Dendritic cell treated with granulocyte-macrophage colony-stimulating factor and Interleukin-4, amounts not matched to agents 40 ng/mL and 50 ng/mL, for 4 days (primary cell): ENCODE data around the gene CHGA.

Experiments
- H3K27ac Mint-ChIP-seq: one replicate; pipeline ENCODE4 v1.8.0; 2022; ENCODE audit warnings: mild to moderate bottlenecking, mixed read lengths
- H3K27me3 Mint-ChIP-seq: one replicate; pipeline ENCODE4 v1.8.0; 2022; ENCODE audit warnings: mild to moderate bottlenecking, mixed read lengths
- H3K36me3 Mint-ChIP-seq: one replicate; pipeline ENCODE4 v1.8.0; 2022; ENCODE audit warnings: low read depth, mixed read lengths
- H3K4me1 Mint-ChIP-seq: one replicate; pipeline ENCODE4 v1.8.0; 2022; ENCODE audit warnings: low read depth, mixed read lengths
- H3K4me3 Mint-ChIP-seq: one replicate; pipeline ENCODE4 v1.8.0; 2022; ENCODE audit warnings: mild to moderate bottlenecking, moderate library complexity, mixed read lengths
- H3K9me3 Mint-ChIP-seq: one replicate; pipeline ENCODE4 v1.8.0; 2022; ENCODE audit warnings: mixed read lengths
- intact Hi-C: fragments of 100-400 bp; cut with micrococcal nuclease; formaldehyde crosslinking; loops from one replicate; pipeline ENCODE4 v1.15.0; 2022

The CHGA gene

DNA sequence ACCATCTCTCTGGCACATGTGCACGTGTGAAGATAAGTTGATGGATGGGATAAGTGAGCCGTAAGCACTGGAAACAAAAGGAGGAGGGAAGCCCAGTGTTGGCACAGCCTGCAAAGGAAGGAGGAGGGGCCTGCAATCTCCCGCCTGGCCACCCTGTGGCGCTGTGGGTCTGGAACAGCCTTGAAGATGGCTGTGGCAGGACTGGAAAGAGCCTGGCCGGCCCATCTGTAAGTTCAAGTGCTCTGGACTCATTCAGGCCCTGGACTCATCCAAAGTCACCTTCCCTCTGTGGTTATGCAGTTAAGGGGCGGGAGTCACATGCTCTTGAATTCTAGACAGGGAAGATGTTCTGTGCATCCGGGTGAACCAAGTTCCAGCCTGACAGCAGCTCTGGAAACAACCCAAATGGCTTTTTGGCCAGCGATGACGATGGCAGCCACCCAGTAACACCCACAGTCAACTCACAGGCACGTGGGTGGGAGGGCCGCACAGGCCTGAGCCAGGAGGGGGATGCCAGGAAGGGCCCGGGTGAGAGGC lies 50.4 kb downstream of the CHGA start:
- H3K36me3 Mint-ChIP-seq = peaks cover 88% of the 10 kb centered on the region

DNA sequence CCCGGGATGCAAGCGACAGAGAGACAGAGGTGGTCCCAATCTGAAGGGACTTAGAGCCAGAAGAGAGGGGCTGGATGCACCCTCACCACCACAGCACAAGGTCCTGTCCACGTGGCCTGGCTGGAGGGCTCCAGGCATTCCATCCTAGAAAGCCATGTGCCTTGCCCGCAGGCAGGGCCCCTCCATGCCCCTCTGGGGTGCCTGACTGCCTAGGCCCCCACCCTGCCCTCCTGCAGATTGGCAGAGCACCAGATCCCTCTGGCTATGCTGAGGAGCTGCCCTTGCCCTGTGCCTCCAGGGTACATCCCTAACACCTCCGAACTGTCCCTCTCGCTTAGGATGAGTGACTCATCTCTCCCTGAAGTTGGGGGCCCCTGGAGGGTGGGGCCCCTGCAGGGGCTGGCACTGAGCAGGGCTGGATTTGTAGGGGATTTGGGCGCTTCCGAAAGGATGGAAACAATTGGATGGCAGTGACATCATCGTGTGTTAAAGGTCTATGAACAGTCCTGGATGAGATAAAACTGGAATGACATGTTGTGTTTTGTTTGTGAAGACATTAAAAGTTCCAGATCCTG lies 50.9 kb downstream of the CHGA start:
- Mint-ChIP-seq H3K4me1 (peaks cover 89% of the 10 kb centered on the region), H3K27me3 (no peaks in the 10 kb centered on the region), H3K9me3 (peaks cover 34% of the 10 kb centered on the region), H3K27ac (peak overlapping the region; percentile 68), H3K36me3 (peaks cover 90% of the 10 kb centered on the region), H3K4me3 (no peak overlapping the region)
- intact Hi-C loops = loop anchor here (10.0 kb wide), 1 partner anchor 61 kb away; no protein-coding TSS in a partner anchor

More for the DNA sequence above, 50.4 kb downstream of the CHGA start:
- intact Hi-C loops = loop anchor here (10.0 kb wide), 1 partner anchor 61 kb away; no protein-coding TSS in a partner anchor
- peaks cover 28% of the 10 kb centered on the region for H3K9me3 Mint-ChIP-seq
- H3K4me3 Mint-ChIP-seq = no peak overlapping the region
- peaks cover 89% of the 10 kb centered on the region for H3K4me1 Mint-ChIP-seq
- no peaks in the 10 kb centered on the region for H3K27me3 Mint-ChIP-seq
- peak overlapping the region; percentile 68 for H3K27ac Mint-ChIP-seq

DNA sequence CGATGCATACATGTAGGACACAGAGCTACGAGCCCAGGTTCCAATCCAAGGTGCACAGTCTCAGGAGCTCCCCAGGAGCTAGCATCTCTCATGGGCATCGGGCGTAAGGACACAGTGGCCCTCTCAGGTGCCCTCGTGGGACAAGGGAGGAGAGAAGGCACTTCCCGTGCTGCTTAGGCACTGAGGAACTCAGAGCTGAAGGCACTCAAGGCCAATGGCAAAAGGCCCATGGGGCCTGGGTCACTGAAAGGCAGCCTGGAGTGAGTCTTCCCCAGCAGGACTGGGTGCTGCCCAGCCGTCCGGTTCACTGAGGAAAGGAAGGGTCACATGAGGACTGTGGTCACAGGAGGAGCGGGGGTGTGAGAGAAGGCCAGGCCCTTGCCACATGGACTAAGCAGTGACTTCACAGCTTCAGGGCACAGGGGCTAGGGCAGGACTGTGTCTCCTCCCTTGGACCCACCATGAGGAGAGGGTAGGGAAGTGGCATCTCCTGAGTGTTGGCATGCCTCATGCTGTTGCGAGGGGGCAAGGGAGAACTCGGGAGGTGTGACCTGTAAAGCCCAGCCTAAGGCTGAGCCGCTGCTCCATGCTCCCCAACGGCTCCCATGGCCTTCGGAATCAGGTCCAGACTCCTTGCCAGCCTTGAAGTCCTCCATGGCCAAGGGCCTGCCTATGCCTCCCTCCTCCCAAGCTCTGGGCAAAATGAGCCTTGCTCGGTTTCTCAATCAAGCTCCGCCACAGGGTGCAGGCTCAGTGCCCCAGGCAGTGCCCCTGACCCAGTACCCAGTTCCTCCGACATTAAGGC lies 51.8 kb downstream of the CHGA start:
- Mint-ChIP-seq H3K9me3 (peaks cover 42% of the 10 kb centered on the region), H3K36me3 (peaks cover 90% of the 10 kb centered on the region), H3K4me1 (peaks cover 89% of the 10 kb centered on the region), H3K4me3 (no peak overlapping the region), H3K27me3 (no peaks in the 10 kb centered on the region), H3K27ac (peak overlapping the region; percentile 68)
- intact Hi-C loops = loop anchor here (10.0 kb wide), 1 partner anchor 60 kb away; no protein-coding TSS in a partner anchor

DNA sequence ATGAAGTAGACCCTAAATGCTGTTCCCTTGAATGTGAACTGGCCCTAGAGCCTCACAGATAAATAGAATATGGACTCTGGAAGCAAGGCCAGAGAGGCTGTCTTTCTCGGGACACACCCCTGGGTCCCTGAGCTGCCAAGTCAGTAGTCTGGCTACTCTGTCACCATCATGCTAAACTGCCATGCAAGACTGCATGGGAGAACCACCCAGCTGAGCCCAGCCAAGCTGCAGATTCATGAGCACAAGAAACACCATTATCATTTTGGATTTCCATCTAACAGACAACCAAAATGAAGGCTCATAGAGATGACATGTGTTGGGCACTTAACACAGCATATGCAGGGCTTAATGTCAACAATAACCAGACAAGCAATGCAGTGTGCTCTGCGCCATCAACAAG lies 53.3 kb downstream of the CHGA start:
- H3K9me3 Mint-ChIP-seq = peaks cover 55% of the 10 kb centered on the region
- no peak overlapping the region for H3K27ac Mint-ChIP-seq
- H3K4me3 Mint-ChIP-seq = no peak overlapping the region
- peaks cover 97% of the 10 kb centered on the region for H3K36me3 Mint-ChIP-seq
- peaks cover 79% of the 10 kb centered on the region for H3K4me1 Mint-ChIP-seq
- no peaks in the 10 kb centered on the region for H3K27me3 Mint-ChIP-seq
- intact Hi-C loops = loop anchor here (10.0 kb wide), 1 partner anchor 59 kb away; no protein-coding TSS in a partner anchor

DNA sequence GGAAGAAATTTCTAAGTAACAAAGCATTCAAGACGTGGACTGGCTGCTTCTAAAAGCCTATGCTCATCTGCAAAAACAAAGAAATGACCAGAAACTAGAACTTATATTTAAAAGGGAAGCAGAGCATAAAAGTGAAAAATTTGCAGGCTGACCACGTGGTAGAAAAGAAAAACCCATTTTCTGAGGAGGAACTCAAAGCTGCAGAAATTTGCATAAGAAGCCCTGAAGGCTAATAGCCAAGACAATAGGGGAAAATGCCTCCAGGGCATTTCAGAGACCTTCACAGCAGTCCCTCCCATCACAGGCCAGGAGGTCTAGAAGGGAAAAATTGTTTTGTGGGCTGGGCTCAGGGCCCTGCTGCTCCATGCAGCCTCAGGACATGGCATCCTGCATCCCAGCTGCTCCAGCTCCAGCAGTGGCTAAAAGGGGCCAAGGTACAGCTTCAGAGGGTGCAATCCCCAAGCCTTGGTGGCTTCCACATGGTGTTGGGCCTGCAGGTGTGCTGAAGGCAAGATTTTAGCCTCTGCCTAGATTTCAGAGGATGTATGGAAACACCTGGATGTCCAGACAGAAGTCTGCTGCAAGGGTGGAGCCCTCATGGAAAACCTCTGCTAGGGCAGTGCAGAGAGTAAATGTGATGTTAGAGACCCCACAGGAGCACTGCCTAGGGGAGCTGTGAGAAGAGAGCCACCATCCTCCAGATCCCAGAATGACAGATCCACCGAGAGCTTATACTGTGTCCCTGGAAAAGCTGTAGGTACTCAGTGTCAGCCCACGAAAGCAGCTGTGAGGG lies 55.5 kb downstream of the CHGA start:
- peaks cover 74% of the 10 kb centered on the region for H3K4me1 Mint-ChIP-seq
- peak overlapping the region; percentile 86 for H3K27ac Mint-ChIP-seq
- H3K36me3 Mint-ChIP-seq = peaks cover 100% of the 10 kb centered on the region
- H3K4me3 Mint-ChIP-seq = peak overlapping the region; percentile 17
- H3K9me3 Mint-ChIP-seq = peaks cover 73% of the 10 kb centered on the region
- no peaks in the 10 kb centered on the region for H3K27me3 Mint-ChIP-seq
- intact Hi-C loops = loop anchor here (10.0 kb wide), 1 partner anchor 56 kb away; no protein-coding TSS in a partner anchor

DNA sequence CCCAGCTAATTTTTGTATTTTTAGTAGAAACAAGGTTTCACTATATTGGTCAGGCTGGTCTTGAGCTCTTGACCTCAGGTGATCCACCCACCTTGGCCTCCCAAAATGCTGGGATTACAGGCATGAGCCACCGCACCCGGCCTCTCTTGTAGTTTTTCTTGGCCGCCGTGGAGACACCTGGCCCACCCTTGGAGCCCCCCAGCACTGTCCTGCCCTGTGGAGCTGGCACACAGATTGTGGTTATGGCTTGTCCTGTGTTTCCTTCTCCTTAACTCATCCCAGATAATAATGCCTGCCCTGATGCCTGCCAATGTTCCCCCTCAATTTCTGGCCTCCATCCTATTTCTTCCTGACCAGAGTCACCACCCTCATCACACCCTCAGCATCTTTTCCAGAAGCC lies 57.9 kb downstream of the CHGA start:
- intact Hi-C loops = no loop called here
- peak overlapping the region; percentile 86 for H3K27ac Mint-ChIP-seq
- H3K36me3 Mint-ChIP-seq = peaks cover 100% of the 10 kb centered on the region

DNA sequence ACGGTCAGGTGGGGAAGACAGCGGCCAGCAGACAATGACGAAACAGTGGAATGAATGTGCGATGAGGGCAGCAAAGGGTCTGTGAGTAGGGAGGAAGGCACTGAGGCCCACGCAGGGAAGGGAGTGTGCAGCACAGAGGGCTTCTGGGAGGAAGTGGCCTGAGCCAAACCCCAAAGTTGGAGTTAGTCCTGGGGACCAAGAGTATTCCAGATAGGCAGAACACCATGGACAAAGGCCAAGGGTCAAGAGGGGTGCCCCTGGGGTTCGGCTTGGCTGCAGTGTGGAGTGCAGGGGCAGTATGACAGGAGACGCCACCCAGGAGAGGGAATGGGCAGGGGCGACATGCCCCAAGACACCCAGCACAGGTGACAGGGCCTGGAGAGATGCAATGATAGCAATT lies 58.8 kb downstream of the CHGA start:
- H3K27ac Mint-ChIP-seq = peak overlapping the region; percentile 86
- peaks cover 100% of the 10 kb centered on the region for H3K36me3 Mint-ChIP-seq
- no peak overlapping the region for H3K4me3 Mint-ChIP-seq
- peaks cover 60% of the 10 kb centered on the region for H3K9me3 Mint-ChIP-seq
- intact Hi-C loops = no loop called here
- H3K27me3 Mint-ChIP-seq = no peaks in the 10 kb centered on the region
- H3K4me1 Mint-ChIP-seq = peaks cover 76% of the 10 kb centered on the region

More for the DNA sequence above, 57.9 kb downstream of the CHGA start:
- H3K4me1 Mint-ChIP-seq = peaks cover 69% of the 10 kb centered on the region
- H3K9me3 Mint-ChIP-seq = peaks cover 66% of the 10 kb centered on the region
- no peaks in the 10 kb centered on the region for H3K27me3 Mint-ChIP-seq
- no peak overlapping the region for H3K4me3 Mint-ChIP-seq

DNA sequence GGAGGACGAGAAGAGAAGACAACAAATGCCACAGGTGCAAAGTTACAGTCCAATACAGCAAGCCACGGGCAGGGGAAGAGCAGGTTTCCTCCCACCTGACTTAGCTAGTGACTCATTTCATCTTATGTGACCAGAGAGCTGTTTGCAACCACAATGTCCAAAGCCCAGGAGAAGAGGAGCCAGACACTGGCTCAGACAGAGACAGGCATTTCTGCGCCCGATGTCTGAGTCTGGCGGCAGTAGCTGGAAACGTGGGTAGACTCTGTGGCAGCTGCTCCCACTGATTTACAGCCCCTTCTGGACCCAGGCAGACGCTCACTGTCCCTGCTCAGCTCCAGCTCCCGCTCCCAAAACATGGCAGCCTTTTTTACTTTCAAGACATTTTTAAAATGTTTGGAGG lies 60.0 kb downstream of the CHGA start:
- H3K4me1 Mint-ChIP-seq = peaks cover 76% of the 10 kb centered on the region
- no peak overlapping the region for H3K4me3 Mint-ChIP-seq
- H3K27ac Mint-ChIP-seq = no peak overlapping the region
- intact Hi-C loops = no loop called here
- no peaks in the 10 kb centered on the region for H3K27me3 Mint-ChIP-seq
- H3K9me3 Mint-ChIP-seq = peaks cover 48% of the 10 kb centered on the region
- peaks cover 100% of the 10 kb centered on the region for H3K36me3 Mint-ChIP-seq

DNA sequence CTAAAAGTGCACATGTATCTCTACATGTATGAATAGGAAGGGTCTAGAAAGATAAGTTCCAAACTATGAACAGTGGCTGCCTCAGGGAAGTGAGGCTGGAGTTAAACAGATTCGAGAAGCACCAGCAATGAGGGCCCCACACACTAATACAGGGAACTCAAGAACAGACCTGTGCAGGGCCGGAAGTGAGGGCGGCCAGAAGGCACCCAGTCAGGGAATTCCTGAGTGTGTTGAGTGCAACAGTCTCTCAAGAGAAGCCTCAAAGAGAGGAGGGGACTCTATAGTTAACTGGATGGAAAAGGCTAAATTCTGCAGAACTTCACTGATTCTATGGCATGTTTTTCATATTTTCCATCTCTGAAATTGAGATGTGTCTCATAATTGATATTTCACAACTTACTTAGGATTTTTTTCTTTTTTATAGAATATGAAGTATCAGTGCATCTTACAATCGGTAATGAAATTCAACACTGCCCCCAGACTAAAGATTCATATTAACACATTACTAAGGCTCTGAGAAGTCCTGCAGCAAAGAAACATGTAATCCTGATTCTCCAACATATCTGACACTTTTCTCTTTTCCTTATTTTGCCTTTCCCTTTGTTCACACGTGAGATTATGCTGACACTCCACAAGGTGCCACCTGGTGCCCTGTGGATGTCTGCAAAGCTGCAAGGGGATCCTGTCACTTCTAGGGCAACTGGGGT lies 61.3 kb downstream of the CHGA start:
- peaks cover 35% of the 10 kb centered on the region for H3K9me3 Mint-ChIP-seq
- intact Hi-C loops = no loop called here
- H3K4me1 Mint-ChIP-seq = peaks cover 74% of the 10 kb centered on the region
- peaks cover 100% of the 10 kb centered on the region for H3K36me3 Mint-ChIP-seq
- no peaks in the 10 kb centered on the region for H3K27me3 Mint-ChIP-seq
- no peak overlapping the region for H3K27ac Mint-ChIP-seq
- no peak overlapping the region for H3K4me3 Mint-ChIP-seq
